Left ventricle myocardium inferior (tissue), 1 donor: Measurements from ENCODE around the gene UBD. TPM values are rescaled to one million over a fixed set of nuclear protein-coding genes. Genes with fewer than 3 reads are reported as not detected.

Source experiments
- DNase-seq: peaks from one replicate; pipeline ENCODE4 v3.0.0-alpha.2; 2020
- H3K27ac ChIP-seq: fragments of 200-600 bp; replicated peaks from 2 replicates; pipeline ENCODE4 v1.8.0; 2021
- H3K27me3 ChIP-seq: fragments of 200-600 bp; 2 replicates; pipeline ENCODE4 v1.8.0; 2021; ENCODE audit warnings: low read depth
- H3K36me3 ChIP-seq: fragments of 200-600 bp; 2 replicates; pipeline ENCODE4 v1.8.0; 2021
- H3K4me1 ChIP-seq: fragments of 200-600 bp; 2 replicates; pipeline ENCODE4 v1.8.0; 2021
- H3K4me3 ChIP-seq: fragments of 200-600 bp; 2 replicates; pipeline ENCODE4 v1.8.0; 2021; ENCODE audit warnings: mild to moderate bottlenecking, moderate library complexity
- H3K9me3 ChIP-seq: fragments of 200-600 bp; replicated peaks from 2 replicates; pipeline ENCODE4 v1.8.0; 2021
- intact Hi-C: fragments of 100-400 bp; cut with micrococcal nuclease; formaldehyde crosslinking; loops from one replicate; pipeline ENCODE4 v1.11.0; 2022
- long read RNA-seq: library from polyadenylated mRNA; unstranded; transcript quantifications from one replicate; pipeline ENCODE4 v2.0.0, GENCODE V29; 2021
- total RNA-seq: library from RNA; stranded (reverse); fragmentation: NEBNext Ultra II Directional; extraction: Animal tissue kit (Norgen Biotek cat#: 25700); gene quantifications from one replicate; pipeline ENCODE4 v1.2.1, GENCODE V29; 2021
- TF ChIP-seq, protein P1 (sequence below): fragments of 200-600 bp; IDR thresholded peaks from 2 replicates; pipeline ENCODE4 v1.8.0; 2021; ENCODE audit warnings: antibody characterized with exemption, mild to moderate bottlenecking, borderline replicate concordance
- donor health status: DM: no; HTN: yes; CAD: no; lungs with severe emphysema.

Gene UBD
- not detected for total RNA-seq
- long read RNA-seq, result 0 reads

DNA sequence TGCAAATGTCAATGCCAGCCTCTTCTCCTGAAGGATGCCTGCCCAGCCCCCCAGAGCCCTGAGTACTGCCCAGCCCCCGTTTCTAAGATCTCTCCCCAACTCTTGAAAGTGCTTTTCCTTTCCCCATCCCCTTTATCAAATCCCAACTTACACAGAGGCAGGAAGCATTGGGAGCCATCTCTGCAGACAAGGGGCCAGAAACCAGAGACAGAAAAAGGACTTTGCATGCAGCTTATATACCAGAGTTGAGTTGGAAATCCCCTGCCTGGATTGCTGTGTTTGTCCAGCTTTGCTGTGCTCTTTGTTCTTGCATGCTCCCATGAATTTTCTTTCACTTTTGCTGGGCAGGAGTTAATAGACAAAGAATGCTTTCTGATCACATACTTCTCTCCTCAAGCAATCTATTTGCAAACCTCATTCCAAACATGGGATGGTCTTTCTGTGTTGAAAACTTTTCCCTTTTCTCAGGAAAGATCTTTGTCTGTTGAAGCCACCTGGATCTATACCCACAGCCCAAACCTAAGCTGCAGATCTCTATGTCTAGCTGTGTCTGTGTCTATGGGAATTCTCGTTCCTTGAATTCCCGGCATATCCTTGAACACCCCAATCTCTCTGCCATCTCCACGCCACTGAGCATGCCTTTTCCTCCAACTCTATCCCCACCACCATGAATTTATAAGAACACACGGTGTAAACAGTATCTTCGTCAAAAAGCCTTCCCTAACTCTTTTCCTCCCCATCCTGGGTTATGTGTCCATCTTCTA, at the start of gene UBD:
UBD (minus strand) TSS at position 209 of the 764 bp plus-strand sequence; CDS start at position 178, 31 bp downstream.
- peaks cover 95% of the 10 kb centered on the region for H3K27me3 ChIP-seq
- H3K4me3 ChIP-seq, result no peak within 1 kb of the TSS
- no peak within 1 kb of the TSS for H3K27ac ChIP-seq
- no peaks in the 10 kb centered on the region for H3K36me3 ChIP-seq
- no peak for DNase-seq
- intact Hi-C loops, result no loop called here
- no peaks in the 10 kb centered on the region for H3K9me3 ChIP-seq
- TF ChIP-seq, protein P1, sequence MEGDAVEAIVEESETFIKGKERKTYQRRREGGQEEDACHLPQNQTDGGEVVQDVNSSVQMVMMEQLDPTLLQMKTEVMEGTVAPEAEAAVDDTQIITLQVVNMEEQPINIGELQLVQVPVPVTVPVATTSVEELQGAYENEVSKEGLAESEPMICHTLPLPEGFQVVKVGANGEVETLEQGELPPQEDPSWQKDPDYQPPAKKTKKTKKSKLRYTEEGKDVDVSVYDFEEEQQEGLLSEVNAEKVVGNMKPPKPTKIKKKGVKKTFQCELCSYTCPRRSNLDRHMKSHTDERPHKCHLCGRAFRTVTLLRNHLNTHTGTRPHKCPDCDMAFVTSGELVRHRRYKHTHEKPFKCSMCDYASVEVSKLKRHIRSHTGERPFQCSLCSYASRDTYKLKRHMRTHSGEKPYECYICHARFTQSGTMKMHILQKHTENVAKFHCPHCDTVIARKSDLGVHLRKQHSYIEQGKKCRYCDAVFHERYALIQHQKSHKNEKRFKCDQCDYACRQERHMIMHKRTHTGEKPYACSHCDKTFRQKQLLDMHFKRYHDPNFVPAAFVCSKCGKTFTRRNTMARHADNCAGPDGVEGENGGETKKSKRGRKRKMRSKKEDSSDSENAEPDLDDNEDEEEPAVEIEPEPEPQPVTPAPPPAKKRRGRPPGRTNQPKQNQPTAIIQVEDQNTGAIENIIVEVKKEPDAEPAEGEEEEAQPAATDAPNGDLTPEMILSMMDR, result no peak
- no peaks in the 10 kb centered on the region for H3K4me1 ChIP-seq

DNA sequence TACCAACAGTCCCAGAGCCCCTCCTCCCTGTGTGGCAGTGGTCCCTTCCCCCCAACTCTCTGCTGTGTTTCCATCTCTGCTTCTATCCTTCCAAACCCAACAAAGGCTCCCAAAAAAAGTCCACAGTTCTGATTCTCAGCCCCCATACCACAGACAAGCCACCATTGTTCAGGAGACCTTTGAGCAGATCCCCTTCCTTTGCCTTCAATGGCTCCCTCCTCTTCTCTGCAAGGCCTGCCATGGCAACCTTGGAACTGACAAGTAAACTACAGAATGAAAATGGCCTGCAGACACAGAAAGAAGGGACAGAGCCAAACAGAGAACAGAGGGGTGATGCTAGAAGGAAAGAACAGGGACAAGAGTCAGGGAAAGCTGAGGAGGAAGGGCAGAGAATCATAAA, 48.6 kb upstream of the UBD start:
- Histone ChIP-seq H3K27ac (no peak overlapping the region), H3K4me1 (no peaks in the 10 kb centered on the region), H3K36me3 (peaks cover 89% of the 10 kb centered on the region), H3K9me3 (no peaks in the 10 kb centered on the region), H3K4me3 (no peak overlapping the region), H3K27me3 (no peaks in the 10 kb centered on the region)
- intact Hi-C loops, result no loop called here
- DNase-seq, result no peak
- TF ChIP-seq, protein P1, result no peak

DNA sequence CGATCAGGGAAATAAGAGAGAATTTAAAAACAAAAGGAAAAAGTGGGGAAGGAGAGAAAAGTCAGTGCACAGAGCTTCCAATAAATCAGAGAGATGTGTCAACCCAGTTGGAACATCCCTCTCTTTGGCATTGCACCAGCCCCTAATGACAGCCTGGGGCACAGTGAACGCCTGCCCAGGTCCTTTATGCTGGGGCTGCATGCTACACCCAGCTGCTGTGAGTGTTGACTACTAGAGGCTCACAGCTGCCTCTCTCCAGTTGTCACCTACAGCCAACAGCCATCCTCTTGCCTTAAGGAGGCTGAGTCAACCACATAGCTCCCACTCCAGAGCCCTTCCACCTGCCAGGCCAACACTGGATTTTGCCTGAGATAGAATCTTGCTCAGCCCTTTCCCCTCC, 44.4 kb upstream of the UBD start:
- TF ChIP-seq, protein P1, result no peak
- intact Hi-C loops, result no loop called here
- Histone ChIP-seq H3K4me3 (no peak overlapping the region), H3K27ac (no peak overlapping the region), H3K36me3 (peaks cover 61% of the 10 kb centered on the region), H3K4me1 (no peaks in the 10 kb centered on the region), H3K9me3 (no peaks in the 10 kb centered on the region), H3K27me3 (no peaks in the 10 kb centered on the region)
- no peak for DNase-seq

DNA sequence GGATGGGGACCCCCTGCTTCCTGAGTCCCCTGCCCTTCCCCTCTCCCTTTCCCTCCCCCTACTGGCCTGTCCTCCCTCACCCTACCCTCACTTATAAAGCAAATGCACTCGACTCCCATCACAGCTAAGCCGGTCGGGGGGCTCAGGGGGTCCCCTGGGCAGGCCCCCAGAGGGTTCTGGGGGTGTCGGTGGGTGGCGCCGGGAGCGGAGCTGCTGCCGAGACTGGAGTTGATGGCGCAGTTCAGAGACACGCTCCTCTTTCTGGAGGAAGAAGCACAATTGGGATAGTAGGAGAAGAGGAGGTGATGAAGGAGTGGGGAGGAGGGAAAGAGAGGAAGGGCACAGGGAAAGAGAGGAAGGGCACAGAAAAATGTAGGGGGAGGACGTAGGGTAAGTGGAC, 43.9 kb upstream of the UBD start:
- DNase-seq, result no peak
- intact Hi-C loops, result no loop called here
- Histone ChIP-seq H3K4me1 (no peaks in the 10 kb centered on the region), H3K4me3 (no peak overlapping the region), H3K27ac (no peak overlapping the region), H3K27me3 (no peaks in the 10 kb centered on the region), H3K9me3 (no peaks in the 10 kb centered on the region), H3K36me3 (peaks cover 57% of the 10 kb centered on the region)
- TF ChIP-seq, protein P1, result no peak

DNA sequence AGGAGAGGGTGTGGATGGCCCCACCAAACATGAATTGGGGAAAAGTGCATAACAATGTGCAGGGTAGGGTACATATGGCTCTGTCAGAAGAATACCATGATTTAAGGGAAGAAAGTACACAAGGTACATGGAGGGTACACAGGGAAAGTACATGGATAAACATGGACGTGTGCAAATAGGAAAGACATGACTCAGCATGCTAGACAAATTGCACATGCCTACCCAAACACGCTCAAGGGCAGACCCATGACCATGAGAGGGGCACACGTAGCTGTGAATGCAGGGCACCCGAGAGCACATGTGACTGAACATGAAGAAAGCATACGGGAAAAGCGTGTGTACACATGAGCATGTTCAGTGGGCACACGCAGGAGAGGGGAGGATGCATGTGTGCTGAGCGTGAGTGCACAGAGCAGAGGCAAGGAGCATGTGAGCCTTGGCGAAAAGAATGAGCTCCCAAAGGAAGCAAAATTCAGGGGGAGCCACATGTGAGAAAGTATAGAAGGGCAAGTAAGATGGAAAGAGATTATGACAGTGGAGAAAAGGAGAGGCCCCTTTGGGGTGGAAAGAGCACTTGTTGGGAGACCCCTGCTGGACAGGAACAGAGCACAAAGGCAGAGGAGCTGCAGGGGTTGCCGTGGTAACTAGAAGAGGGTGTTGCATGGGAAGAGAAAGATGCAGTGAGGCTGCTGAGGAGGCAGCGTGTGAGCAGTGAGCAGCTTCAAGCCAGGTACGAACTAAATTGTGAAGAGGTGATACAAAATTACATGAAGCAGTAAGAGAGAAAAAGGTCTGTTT, 43.2 kb upstream of the UBD start:
- no peaks in the 10 kb centered on the region for H3K9me3 ChIP-seq
- no peaks in the 10 kb centered on the region for H3K27me3 ChIP-seq
- TF ChIP-seq, protein P1, result no peak
- H3K27ac ChIP-seq, result no peak overlapping the region
- H3K4me1 ChIP-seq, result no peaks in the 10 kb centered on the region
- H3K4me3 ChIP-seq, result no peak overlapping the region
- intact Hi-C loops, result no loop called here
- DNase-seq, result no peak
- peaks cover 50% of the 10 kb centered on the region for H3K36me3 ChIP-seq
